Gastrocnemius medialis (tissue), 4 donors: ENCODE data around the gene DOCK11.

Experiments
- CTCF ChIP-seq, 5 experiments: fragments of 450-650 bp in 3 of 5; fragments of 200-600 bp in 2 of 5; sonication (generic) in 2 of 5; IDR thresholded peaks in 4 of 5; conservative IDR thresholded peaks in 1 of 5; 1 replicate in 4 of 5; 2 replicates in 1 of 5; pipeline ENCODE4 v1.5.1; 2016 to 2019; ENCODE audit warnings: antibody characterized with exemption in 5 of 5, mild to moderate bottlenecking in 3 of 5, moderate library complexity in 3 of 5
- POLR2A ChIP-seq, 2 donors: fragments of 450-650 bp; IDR thresholded peaks; one replicate each; pipeline ENCODE4 v1.6.1; 2017; ENCODE audit warnings: antibody characterized with exemption in 2 of 2, mild to moderate bottlenecking in 2 of 2, moderate library complexity in 2 of 2

GRCh38 chrX:118484216-118484903 is 11.3 kb upstream of the DOCK11 start:
- TF ChIP-seq CTCF (IDR thresholded peaks at IDR 0.05 in 4 of 5, conservative IDR thresholded peaks at IDR 0.05 in 1 of 5) = no peak
- TF ChIP-seq POLR2A (IDR thresholded peaks at IDR 0.05) = no peak
